Middle frontal gyrus (tissue), 1 donor: ENCODE measurements around the gene N4BP3.

Source experiments
- DNase-seq: peaks from one replicate; pipeline ENCODE4 v3.0.0-alpha.2; 2015; ENCODE audit warnings: low spot score; ENCODE audit errors: extremely low spot score

The N4BP3 gene

GRCh38 chr5:178147406-178147805, 34.1 kb downstream of the N4BP3 start:
- no peak for DNase-seq

DNA sequence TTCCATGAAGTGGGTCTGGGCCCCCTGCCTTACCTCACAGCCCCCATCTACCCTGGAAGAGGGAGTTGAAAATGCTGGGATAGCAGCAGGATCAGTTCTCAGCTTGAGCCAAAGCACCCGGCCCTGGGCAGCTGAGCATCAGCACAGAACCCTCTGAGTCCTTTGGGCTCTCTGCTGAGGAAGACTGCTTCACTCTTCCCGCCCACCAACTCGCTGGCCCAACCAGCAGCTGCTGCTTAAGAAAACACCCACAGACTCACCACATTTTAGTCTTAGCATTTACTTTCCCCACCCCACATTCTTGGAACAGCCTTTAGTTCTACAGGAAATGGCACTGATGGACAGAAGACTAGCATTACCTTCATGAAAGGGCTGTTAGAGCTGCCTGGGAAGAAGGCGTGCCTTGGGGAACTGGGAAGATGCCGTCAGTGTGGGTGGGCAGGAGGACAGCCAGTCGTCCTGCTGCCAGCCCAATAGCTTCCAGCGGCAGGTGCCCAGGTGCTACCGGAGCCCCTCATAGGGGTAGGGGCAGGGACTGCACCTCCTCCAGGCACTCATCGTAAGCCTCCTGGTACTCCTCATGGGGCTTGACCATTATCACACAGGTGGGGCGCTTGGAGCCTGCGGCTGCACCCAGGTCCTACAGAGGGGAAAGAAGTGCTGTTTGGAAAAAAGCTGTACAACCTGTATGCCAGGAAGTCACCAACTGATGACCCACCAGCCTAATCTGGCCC, 36.0 kb downstream of the N4BP3 start:
- peak; percentile 18 for DNase-seq

DNA sequence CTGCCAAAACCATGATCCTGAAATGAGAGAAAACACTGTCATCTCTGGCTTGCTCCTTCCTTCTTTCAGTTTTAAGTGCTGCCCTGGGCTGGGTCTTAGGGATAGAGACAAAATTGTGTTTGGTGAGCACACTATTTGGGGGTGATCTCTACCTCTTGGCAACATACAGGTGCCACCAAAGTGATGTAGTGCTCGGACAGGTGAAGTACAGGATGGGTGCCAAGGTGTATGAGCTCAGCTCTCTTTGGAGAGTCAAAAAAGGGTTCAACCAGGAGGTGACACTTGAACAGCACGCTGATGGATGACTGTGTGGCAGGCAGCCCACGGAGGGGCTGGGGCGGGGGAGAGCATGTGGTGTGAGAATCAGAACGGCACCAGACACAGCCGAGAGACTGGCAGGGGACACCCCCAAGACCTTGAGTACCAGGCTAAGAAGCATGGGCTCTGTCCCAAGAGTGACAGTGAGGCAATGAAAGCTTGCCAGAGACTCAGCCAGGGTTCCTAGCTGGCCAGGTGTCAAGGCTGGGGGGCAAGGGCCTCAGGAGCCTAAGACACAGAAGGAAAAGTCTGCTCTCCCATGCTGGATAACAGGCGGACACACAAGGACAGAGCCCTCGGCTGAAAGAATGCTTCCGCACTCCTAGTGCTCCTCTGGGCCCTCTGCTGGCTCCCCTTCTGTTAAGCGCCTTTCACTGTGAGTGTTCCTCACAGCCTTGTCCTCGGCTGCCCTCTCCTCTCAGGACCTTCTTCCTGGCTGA, 37.8 kb downstream of the N4BP3 start:
- no peak for DNase-seq

GRCh38 chr5:178152491-178153444, 39.4 kb downstream of the N4BP3 start:
- DNase-seq: no peak

DNA sequence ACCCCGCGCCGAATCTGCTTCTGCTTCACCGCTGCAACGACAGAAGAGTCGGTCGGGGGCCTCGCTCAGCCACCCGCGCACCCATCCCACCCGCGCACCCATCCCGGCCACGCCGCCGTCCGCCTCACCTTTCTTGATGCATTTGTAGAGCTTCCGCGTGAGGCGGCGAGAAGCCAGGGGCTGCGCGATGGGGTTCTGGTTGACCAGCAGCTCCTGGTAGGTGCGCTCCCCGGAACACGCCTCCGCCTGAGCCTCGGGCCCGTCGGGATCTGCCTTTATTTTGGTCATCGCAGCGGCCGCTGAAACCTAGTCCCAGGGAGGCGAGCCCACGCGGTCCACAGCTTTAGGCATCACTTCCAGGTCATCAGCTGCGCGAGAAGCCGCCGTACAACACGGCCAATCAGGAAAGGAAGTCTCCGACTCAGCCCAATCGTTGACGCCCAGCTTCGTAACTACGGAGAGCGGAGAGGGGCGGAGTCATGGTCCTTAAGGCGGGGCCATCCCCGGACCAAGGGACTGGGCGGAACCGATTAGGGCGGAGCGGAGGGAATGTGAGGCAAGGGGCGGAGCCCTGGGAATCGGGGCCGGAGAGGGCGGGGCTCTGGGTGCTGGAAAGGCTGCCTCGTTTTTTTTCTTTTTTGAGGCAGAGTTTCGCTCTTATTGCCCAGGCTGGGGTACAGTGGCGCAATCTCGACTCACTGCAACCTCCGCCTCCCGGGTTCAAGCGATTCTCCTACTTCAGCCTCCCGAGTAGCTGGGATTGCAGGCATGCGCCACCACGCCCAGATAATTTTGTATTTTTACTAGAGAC, 40.4 kb downstream of the N4BP3 start, which contains the start of gene NHP2:
Gene NHP2 (minus strand): TSS at position 356 of the 811 bp plus-strand sequence. CDS start 68 bp downstream, at position 288.
- peak; percentile 98 for DNase-seq

DNA sequence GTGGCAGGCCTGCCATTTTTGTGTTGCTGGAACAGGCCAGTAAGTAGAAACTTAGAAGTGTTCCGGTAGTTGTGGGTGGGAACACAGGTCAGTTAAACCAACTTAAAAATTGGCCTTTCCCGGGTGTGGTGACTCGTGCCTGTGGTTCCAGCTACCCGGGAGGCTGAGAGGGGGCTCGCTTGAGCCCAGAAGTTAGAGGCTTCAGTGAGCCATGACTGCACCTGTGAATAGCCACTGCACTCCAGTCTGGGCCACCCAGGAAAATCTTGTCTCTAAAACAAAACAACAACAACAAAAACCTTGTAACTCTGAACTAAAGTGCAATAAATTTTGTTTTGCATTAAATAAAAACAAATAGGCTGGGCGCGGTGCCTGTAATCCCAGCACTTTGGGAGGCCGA, 41.7 kb downstream of the N4BP3 start:
- DNase-seq: no peak

DNA sequence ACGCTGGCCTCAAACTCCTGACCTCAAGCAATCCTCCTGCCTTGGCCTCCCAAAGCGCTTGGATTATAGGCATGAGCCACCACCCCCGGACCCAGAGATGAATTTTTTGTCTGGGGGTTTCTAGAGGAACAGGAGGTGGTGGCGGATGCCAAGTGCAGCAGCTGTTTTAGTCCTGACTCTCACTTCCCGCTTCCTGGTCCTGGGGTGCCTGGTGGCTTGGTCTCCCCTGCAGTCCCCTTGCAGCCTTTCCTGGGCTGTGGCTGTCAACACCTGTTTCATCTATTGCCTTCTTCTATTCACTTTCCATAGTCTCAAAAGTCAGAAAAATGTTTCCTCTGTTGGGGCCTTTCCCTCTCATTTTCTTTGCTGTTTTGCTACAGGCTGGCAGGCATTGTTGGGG, 46.8 kb downstream of the N4BP3 start:
- no peak for DNase-seq

DNA sequence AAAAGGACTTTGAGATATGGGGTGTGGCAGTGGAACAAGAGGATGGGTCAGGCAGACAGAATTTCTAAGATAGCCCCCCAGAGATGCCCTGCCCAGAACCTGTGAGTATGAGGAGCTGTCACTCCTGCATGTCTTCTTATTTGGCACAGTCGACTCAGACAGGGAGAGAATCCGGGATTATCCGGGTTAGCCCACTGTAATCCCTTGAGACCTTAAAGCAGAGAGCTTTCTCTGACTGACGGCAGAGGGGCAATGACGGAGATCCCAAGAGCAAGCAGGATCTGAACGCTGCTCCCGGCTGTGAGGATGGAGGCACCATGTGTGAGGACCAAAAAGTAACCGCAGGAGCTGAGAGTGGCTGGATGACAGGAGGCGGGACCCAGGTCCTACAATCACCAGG, 49.1 kb downstream of the N4BP3 start:
- no peak for DNase-seq

DNA sequence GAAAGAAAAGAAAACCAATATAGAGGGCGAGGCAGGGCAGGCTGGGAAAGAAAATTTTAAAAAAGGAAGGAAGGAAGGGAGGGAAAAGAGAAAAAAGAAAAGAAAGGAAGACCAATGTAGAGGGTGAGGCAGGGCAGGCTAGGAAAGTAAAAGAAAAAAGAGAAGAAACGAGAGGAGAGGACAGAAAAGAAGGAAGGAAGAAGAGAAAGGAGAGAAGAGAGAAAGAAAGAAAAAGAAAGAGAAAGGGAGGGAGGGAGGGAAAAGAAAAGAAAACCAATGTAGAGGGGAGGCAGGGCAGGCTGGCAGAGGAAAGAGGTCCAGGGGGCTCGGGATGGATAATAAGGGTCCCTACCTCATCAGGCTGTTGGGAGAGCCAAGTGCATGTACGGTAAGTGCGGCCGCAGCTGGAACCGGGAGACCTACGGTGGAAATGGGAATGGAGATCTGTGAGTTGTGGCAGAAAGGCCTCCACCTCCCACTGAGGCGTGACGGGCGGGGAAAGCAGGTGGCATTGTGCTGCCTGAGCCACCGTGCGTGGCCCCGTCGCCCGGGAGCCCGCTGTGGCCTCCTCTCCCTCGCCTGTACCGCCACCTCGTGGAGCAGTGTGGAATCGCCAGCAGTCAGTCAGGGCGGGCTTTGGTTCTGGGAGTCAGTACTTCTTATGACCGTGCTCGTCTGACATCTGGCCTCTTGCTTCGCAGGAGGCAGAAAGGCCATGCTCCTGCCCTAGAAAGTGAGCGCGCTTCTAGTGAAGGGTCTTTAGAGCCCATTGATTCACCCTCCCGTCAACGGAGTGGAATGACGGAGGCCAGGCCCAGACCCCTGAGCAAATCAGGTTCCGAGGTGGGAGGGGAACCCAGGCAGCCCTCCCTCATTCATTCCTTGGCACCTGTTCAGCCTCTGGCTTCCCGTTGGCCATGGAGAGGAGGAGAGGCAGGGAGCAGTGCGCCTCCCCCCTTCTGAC, 50.7 kb downstream of the N4BP3 start:
- DNase-seq: peak; percentile 60

GRCh38 chr5:178165581-178165980, 52.2 kb downstream of the N4BP3 start:
- no peak for DNase-seq

DNA sequence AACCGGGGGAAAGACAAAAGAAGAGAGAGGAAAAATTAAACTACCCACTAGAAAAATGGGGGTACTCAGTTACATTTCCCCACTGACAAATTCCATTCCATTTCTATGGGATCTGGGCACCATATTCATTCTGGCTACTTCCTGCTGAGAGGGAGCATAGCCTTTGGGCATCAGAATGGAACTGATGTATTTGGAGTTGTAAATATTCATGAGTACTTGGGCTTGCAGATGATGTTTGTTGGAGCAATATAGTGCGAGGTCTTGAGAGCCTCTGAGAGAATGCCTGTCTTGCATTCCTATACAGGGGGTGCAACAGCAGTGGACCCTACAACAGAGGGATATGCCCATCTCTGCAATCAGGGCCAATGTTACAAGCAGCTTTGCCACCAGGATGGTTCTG, 57.1 kb downstream of the N4BP3 start:
- no peak for DNase-seq

GRCh38 chr5:178174456-178174855, 61.1 kb downstream of the N4BP3 start:
- DNase-seq: no peak
